Tibial nerve (tissue), 4 donors: ENCODE results near the gene SFTPB. TPM values are rescaled to one million over a fixed set of nuclear protein-coding genes. Genes with fewer than 3 reads are reported as not detected.

Experiments
- DNase-seq, 2 donors: peaks; one replicate each; pipeline ENCODE4 v3.0.0-alpha.2; 2019; ENCODE audit warnings: low spot score in 2 of 2
- H3K27ac ChIP-seq, 4 donors: fragments of 200-600 bp; sonication (generic) in 3 of 4; one replicate each; pipeline ENCODE4 v1.5.1; 2017 to 2019; ENCODE audit warnings: mild to moderate bottlenecking in 1 of 4
- H3K27me3 ChIP-seq, 2 donors: fragments of 200-600 bp; sonication (generic) in 1 of 2; one replicate each; pipeline versions ENCODE4 v1.5.1 to v1.6.0; 2017 to 2019
- H3K36me3 ChIP-seq, 3 donors: fragments of 200-600 bp; sonication (generic); one replicate each; pipeline ENCODE4 v1.5.1; 2018 to 2019
- H3K4me1 ChIP-seq, 4 donors: fragments of 200-600 bp; sonication (generic) in 3 of 4; one replicate each; pipeline ENCODE4 v1.5.1; 2017 to 2019
- H3K4me3 ChIP-seq, 4 donors: fragments of 200-600 bp; sonication (generic) in 3 of 4; one replicate each; pipeline ENCODE4 v1.5.1; 2017 to 2019; ENCODE audit warnings: mild to moderate bottlenecking in 1 of 4, moderate library complexity in 1 of 4
- H3K9me3 ChIP-seq, 4 donors: fragments of 200-600 bp; sonication (generic) in 3 of 4; one replicate each; pipeline ENCODE4 v1.5.1; 2017 to 2019
- CTCF ChIP-seq, 5 experiments: fragments of 200-600 bp in 3 of 5; fragments of 450-650 bp in 2 of 5; sonication (generic) in 3 of 5; IDR thresholded peaks; one replicate each; pipeline ENCODE4 v1.5.1; 2016 to 2019; ENCODE audit warnings: antibody characterized with exemption in 5 of 5, mild to moderate bottlenecking in 3 of 5, moderate library complexity in 2 of 5
- EP300 ChIP-seq, 2 donors: sonication (generic); formaldehyde crosslinking; IDR thresholded peaks; one replicate each; pipeline ENCODE4 v1.6.1; 2017; ENCODE audit warnings: antibody characterized with exemption in 2 of 2, mild to moderate bottlenecking in 1 of 2
- POLR2A ChIP-seq, 2 donors: fragments of 450-650 bp; IDR thresholded peaks; one replicate each; pipeline ENCODE4 v1.6.1; 2017; ENCODE audit warnings: antibody characterized with exemption in 2 of 2, mild to moderate bottlenecking in 2 of 2, moderate library complexity in 2 of 2
- WGBS, 2 donors: methylation state at CpG; one replicate each; pipeline ENCODE4 v1.1.5; 2018; 5-methylcytosine and 5-hydroxymethylcytosine counted together
- total RNA-seq, 4 donors: library from RNA; depleted of rRNA; stranded (reverse); fragments of >200 nt; gene quantifications; one replicate each; pipeline ENCODE4 v1.1.0, GENCODE V29; 2016

Gene SFTPB
- total RNA-seq, 4 donors from 2014 or later = not detected

- H3K9me3 ChIP-seq = no peaks in the 10 kb centered on the region
- peaks cover 0 to 8% (median 0%) of the 10 kb centered on the region in 4 donors for H3K4me1 ChIP-seq
- H3K27me3 ChIP-seq = no peaks in the 10 kb centered on the region
- no peak for DNase-seq
- no peak overlapping the region for H3K27ac ChIP-seq
- H3K4me3 ChIP-seq = no peak overlapping the region
- WGBS, 2 donors = 44 to 47% methylated on average over 4 of the region's 4 CpGs
- TF ChIP-seq EP300 (IDR thresholded peaks at IDR 0.05) = no peak
- TF ChIP-seq POLR2A (IDR thresholded peaks at IDR 0.05) = no peak
- no peak for TF ChIP-seq CTCF (IDR thresholded peaks at IDR 0.05)
- peaks cover 10 to 99% (median 34%) of the 10 kb centered on the region in 3 donors for H3K36me3 ChIP-seq
These were observed 32.4 kb downstream of the SFTPB start for GRCh38 chr2:85635636-85636035.

- Histone ChIP-seq H3K4me3 (no peak overlapping the region), H3K27ac (no peak overlapping the region), H3K4me1 (peaks cover 0 to 8% (median 0%) of the 10 kb centered on the region in 4 donors), H3K36me3 (peaks cover 10 to 97% (median 30%) of the 10 kb centered on the region in 3 donors), H3K9me3 (no peaks in the 10 kb centered on the region), H3K27me3 (no peaks in the 10 kb centered on the region)
- TF ChIP-seq POLR2A (IDR thresholded peaks at IDR 0.05) = no peak
- no peak for TF ChIP-seq CTCF (IDR thresholded peaks at IDR 0.05)
- TF ChIP-seq EP300 (IDR thresholded peaks at IDR 0.05) = no peak
- 81 to 83% methylated on average over 8 of the region's 8 CpGs for WGBS, 2 donors
- no peak for DNase-seq
These were observed 33.0 kb downstream of the SFTPB start for GRCh38 chr2:85635011-85635410.

GRCh38 chr2:85631316-85631715 is 36.7 kb downstream of the SFTPB start:
- TF ChIP-seq POLR2A (IDR thresholded peaks at IDR 0.05) = no peak
- no peak for TF ChIP-seq CTCF (IDR thresholded peaks at IDR 0.05)
- no peak for TF ChIP-seq EP300 (IDR thresholded peaks at IDR 0.05)
- WGBS, 2 donors = 88 to 89% methylated on average over 3 of the region's 3 CpGs
- no peak overlapping the region for H3K27ac ChIP-seq
- no peak overlapping the region for H3K4me3 ChIP-seq
- no peaks in the 10 kb centered on the region for H3K4me1 ChIP-seq
- no peak for DNase-seq
- no peaks in the 10 kb centered on the region for H3K9me3 ChIP-seq
- H3K27me3 ChIP-seq = no peaks in the 10 kb centered on the region
- H3K36me3 ChIP-seq = peaks cover 0 to 97% (median 12%) of the 10 kb centered on the region in 3 donors

GRCh38 chr2:85628658-85629057 is 39.3 kb downstream of the SFTPB start:
- Histone ChIP-seq H3K36me3 (peaks cover 0 to 98% (median 21%) of the 10 kb centered on the region in 3 donors), H3K4me1 (no peaks in the 10 kb centered on the region), H3K27ac (no peak overlapping the region), H3K27me3 (no peaks in the 10 kb centered on the region), H3K4me3 (no peak overlapping the region), H3K9me3 (no peaks in the 10 kb centered on the region)
- TF ChIP-seq EP300 (IDR thresholded peaks at IDR 0.05) (no peak), POLR2A (IDR thresholded peaks at IDR 0.05) (no peak), CTCF (IDR thresholded peaks at IDR 0.05) (no peak)
- WGBS, 2 donors = 47 to 53% methylated on average over 2 of the region's 2 CpGs
- no peak for DNase-seq

- 90 to 91% methylated on average over 5 of the region's 5 CpGs for WGBS, 2 donors
- no peak for DNase-seq
- H3K4me3 ChIP-seq = no peak overlapping the region
These were observed 44.0 kb downstream of the SFTPB start for GRCh38 chr2:85623991-85624390.

More at GRCh38 chr2:85623991-85624390, 44.0 kb downstream of the SFTPB start:
- H3K27me3 ChIP-seq = no peaks in the 10 kb centered on the region
- H3K36me3 ChIP-seq = peaks cover 0 to 99% (median 22%) of the 10 kb centered on the region in 3 donors
- TF ChIP-seq CTCF (IDR thresholded peaks at IDR 0.05) (no peak), EP300 (IDR thresholded peaks at IDR 0.05) (no peak), POLR2A (IDR thresholded peaks at IDR 0.05) (no peak)
- H3K27ac ChIP-seq = no peak overlapping the region
- no peaks in the 10 kb centered on the region for H3K9me3 ChIP-seq
- H3K4me1 ChIP-seq = peaks cover 0 to 3% (median 0%) of the 10 kb centered on the region in 4 donors
